ENCODE measurements around the gene KIF25.

The KIF25 gene

DNA sequence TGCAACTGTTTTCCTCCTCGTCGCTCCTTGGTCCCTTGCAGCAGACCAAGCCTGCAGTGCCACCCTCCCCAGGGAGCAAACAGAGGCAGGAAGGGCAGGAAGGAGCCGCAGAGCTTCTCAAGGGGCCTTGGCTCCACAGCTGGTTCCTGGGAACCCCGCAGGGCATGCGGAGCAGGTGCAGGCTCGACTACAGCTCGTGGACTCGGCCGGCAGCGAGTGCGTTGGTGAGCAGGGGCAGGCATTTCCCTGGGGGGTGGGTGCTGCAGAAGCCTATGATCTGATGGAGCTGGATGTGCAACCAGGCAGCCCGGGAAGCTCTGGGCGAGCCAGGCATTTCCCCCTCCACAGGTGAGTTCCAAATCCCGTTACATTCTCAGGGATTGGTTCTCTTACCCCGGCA is 44.5 kb downstream of the KIF25 start:
- no peaks in the 10 kb centered on the region for H3K79me1 ChIP-seq (ENCODE audit: low read length)
- no peak overlapping the region for H4K8ac ChIP-seq (ENCODE audit: low read depth, low read length)
- H3K4me2 ChIP-seq (ENCODE audit: low read length): no peak overlapping the region
- no peak overlapping the region for H2AK5ac ChIP-seq (ENCODE audit: low read length)
- H3K79me2 ChIP-seq (ENCODE audit: control insufficient read depth, insufficient read depth, low read length): no peaks in the 10 kb centered on the region
- H3K27ac ChIP-seq (ENCODE audit: low read depth, low read length): no peak overlapping the region
- H3K4ac ChIP-seq (ENCODE audit: low read depth, low read length): no peak overlapping the region
- no peak overlapping the region for H3K9ac ChIP-seq (ENCODE audit: low read length)
- no peak overlapping the region for H3K4me3 ChIP-seq (ENCODE audit: low read length)
- no peaks in the 10 kb centered on the region for H3K36me3 ChIP-seq (ENCODE audit: control insufficient read depth, insufficient read depth, low read length)
- H3K18ac ChIP-seq (ENCODE audit: low read length): no peak overlapping the region
- no CpG with 5 or more reads among the region's 15 CpGs for WGBS (ENCODE audit: extremely low coverage, insufficient coverage, low lambda C conversion rate)
- H3K27me3 ChIP-seq (ENCODE audit: insufficient read depth, low read length, poor library complexity): no peaks in the 10 kb centered on the region
- DNase-seq: no peak
- no peak overlapping the region for H4K5ac ChIP-seq (ENCODE audit: low read length)
- H2BK15ac ChIP-seq (replicated peaks; ENCODE audit: low read depth): no peak overlapping the region
- no peak overlapping the region for H3K23ac ChIP-seq (ENCODE audit: low read length)
- H3K4me1 ChIP-seq (ENCODE audit: control insufficient read depth, low read depth, low read length): no peaks in the 10 kb centered on the region
- no peak overlapping the region for H2BK5ac ChIP-seq (ENCODE audit: low read length)
- H2BK120ac ChIP-seq (ENCODE audit: low read depth, low read length): no peak overlapping the region
- no peak overlapping the region for H3K56ac ChIP-seq (ENCODE audit: low read length)

DNA sequence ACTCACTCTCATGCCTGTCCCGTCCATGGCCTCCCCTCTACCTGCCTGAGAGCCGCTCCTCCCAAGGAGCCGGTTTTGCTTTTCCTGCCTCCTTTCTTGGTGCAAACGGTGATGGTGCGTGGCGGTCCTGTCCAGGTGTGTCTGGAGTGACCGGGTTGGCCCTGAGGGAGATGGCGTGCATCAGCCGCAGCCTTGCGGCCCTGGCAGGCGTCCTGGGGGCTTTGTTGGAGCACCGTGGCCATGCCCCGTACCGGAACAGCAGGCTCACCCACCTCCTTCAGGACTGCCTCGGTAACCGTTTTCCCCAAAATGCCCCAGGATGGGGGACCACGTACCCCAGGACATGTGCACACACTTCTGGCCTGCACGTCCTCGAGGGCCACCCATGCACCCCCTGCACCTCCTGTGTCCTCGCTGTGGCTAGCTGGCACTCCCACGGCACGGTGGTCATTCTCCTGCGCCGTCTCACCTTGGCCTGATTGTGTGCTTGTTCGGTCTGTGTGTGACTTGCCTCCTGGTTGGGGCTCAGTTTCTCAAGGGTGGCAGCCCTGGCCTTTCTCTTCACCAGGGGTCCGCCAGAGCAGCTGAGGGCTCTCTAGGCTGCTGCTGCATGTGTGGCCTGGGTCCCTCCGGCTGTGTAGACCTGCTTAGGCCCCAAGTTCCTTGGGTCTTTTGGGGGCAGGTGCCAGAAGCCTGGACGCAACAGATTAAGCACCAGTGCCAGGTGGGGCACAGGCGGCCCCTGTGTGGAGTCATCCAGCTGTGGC is 45.1 kb downstream of the KIF25 start:
- no peak overlapping the region for H2BK120ac ChIP-seq (ENCODE audit: low read depth, low read length)
- H3K4me2 ChIP-seq (ENCODE audit: low read length): no peak overlapping the region
- H3K79me2 ChIP-seq (ENCODE audit: control insufficient read depth, insufficient read depth, low read length): no peaks in the 10 kb centered on the region
- no peak overlapping the region for H4K5ac ChIP-seq (ENCODE audit: low read length)
- DNase-seq: no peak
- no peak overlapping the region for H3K56ac ChIP-seq (ENCODE audit: low read length)
- H2BK15ac ChIP-seq (replicated peaks; ENCODE audit: low read depth): no peak overlapping the region
- no peak overlapping the region for H3K4ac ChIP-seq (ENCODE audit: low read depth, low read length)
- no peaks in the 10 kb centered on the region for H3K36me3 ChIP-seq (ENCODE audit: control insufficient read depth, insufficient read depth, low read length)
- no peak overlapping the region for H2AK5ac ChIP-seq (ENCODE audit: low read length)
- WGBS (ENCODE audit: extremely low coverage, insufficient coverage, low lambda C conversion rate): no CpG with 5 or more reads among the region's 29 CpGs
- H3K27me3 ChIP-seq (ENCODE audit: insufficient read depth, low read length, poor library complexity): no peaks in the 10 kb centered on the region
- no peak overlapping the region for H3K9ac ChIP-seq (ENCODE audit: low read length)
- H3K4me1 ChIP-seq (ENCODE audit: control insufficient read depth, low read depth, low read length): no peaks in the 10 kb centered on the region
- no peaks in the 10 kb centered on the region for H3K79me1 ChIP-seq (ENCODE audit: low read length)
- no peak overlapping the region for H3K23ac ChIP-seq (ENCODE audit: low read length)
- no peak overlapping the region for H3K27ac ChIP-seq (ENCODE audit: low read depth, low read length)
- no peak overlapping the region for H2BK5ac ChIP-seq (ENCODE audit: low read length)
- H4K8ac ChIP-seq (ENCODE audit: low read depth, low read length): no peak overlapping the region
- no peak overlapping the region for H3K18ac ChIP-seq (ENCODE audit: low read length)
- H3K4me3 ChIP-seq (ENCODE audit: low read length): no peak overlapping the region

DNA sequence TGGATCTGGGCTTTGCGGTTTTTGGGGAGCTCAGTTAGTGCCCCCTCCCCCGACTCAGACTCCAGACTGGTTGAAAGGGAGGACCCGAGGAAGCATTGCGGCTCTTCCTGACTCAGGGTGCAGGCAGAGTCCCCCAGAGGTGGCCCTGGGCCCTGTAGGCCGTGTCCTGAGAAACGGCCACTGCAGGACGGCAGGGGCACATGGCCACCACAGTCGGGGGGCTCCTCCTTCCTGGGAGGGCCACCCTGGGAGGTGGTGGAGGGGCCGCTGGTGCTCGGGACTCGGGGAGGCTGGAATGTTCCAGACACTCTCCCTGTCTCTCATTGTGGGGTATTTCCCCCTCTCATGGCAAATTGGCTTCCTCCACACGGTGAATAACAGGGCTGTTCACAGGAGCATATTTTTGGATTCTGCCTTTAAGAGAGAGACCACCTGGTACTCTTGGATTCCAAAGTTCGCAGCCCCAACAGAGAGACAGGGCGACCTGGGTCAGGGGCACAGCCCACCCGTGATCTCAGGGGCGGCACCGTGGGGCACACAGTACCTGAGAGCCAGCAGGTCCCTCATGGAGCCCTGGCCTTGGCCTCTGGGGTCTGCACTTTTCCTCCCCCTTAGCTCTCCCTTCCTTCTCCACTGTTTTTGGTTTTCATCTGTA is 45.8 kb downstream of the KIF25 start:
- Histone ChIP-seq H4K8ac (ENCODE audit: low read depth, low read length) (no peak overlapping the region), H3K9ac (ENCODE audit: low read length) (no peak overlapping the region), H3K4me1 (ENCODE audit: control insufficient read depth, low read depth, low read length) (no peaks in the 10 kb centered on the region), H3K27me3 (ENCODE audit: insufficient read depth, low read length, poor library complexity) (no peaks in the 10 kb centered on the region), H3K36me3 (ENCODE audit: control insufficient read depth, insufficient read depth, low read length) (no peaks in the 10 kb centered on the region), H3K23ac (ENCODE audit: low read length) (no peak overlapping the region), H3K4me2 (ENCODE audit: low read length) (no peak overlapping the region), H2AK5ac (ENCODE audit: low read length) (no peak overlapping the region), H3K4ac (ENCODE audit: low read depth, low read length) (no peak overlapping the region), H2BK15ac (replicated peaks; ENCODE audit: low read depth) (no peak overlapping the region), H2BK120ac (ENCODE audit: low read depth, low read length) (no peak overlapping the region), H2BK5ac (ENCODE audit: low read length) (no peak overlapping the region), H3K4me3 (ENCODE audit: low read length) (no peak overlapping the region), H3K79me2 (ENCODE audit: control insufficient read depth, insufficient read depth, low read length) (no peaks in the 10 kb centered on the region), H3K27ac (ENCODE audit: low read depth, low read length) (no peak overlapping the region), H3K79me1 (ENCODE audit: low read length) (no peaks in the 10 kb centered on the region), H4K5ac (ENCODE audit: low read length) (no peak overlapping the region), H3K56ac (ENCODE audit: low read length) (no peak overlapping the region), H3K18ac (ENCODE audit: low read length) (no peak overlapping the region)
- no peak for DNase-seq
- WGBS (ENCODE audit: extremely low coverage, insufficient coverage, low lambda C conversion rate): no CpG with 5 or more reads among the region's 17 CpGs

DNA sequence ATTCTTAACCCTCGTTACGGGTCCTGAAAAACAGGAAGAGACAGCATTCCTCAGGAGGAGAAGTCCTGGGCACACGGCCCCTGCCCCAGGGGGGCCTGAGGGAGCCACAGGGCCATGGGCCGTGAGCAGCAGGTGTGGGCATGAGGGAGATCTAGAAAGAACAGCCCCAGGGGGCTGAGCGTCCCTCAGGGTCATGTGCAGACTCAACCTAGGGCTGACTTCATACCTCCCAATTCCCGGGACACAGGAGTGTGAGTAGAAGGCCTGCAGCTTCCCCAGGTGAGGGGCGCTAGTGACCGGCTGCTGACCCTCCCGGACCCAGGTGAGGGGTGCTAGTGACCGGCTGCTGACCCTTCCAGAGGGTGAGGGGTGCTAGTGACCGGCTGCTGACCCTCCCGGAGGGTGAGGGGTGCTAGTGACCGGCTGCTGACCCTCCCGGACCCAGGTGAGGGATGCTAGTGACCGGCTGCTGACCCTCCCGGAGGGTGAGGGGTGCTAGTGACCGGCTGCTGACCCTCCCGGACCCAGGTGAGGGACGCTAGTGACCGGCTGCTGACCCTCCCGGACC is 46.5 kb downstream of the KIF25 start:
- Histone ChIP-seq H3K79me1 (ENCODE audit: low read length) (no peaks in the 10 kb centered on the region), H3K56ac (ENCODE audit: low read length) (no peak overlapping the region), H3K9ac (ENCODE audit: low read length) (no peak overlapping the region), H2BK120ac (ENCODE audit: low read depth, low read length) (no peak overlapping the region), H3K23ac (ENCODE audit: low read length) (no peak overlapping the region), H3K4me3 (ENCODE audit: low read length) (no peak overlapping the region), H3K4me1 (ENCODE audit: control insufficient read depth, low read depth, low read length) (no peaks in the 10 kb centered on the region), H2BK15ac (replicated peaks; ENCODE audit: low read depth) (no peak overlapping the region), H2BK5ac (ENCODE audit: low read length) (no peak overlapping the region), H3K4me2 (ENCODE audit: low read length) (no peak overlapping the region), H3K27ac (ENCODE audit: low read depth, low read length) (no peak overlapping the region), H4K5ac (ENCODE audit: low read length) (no peak overlapping the region), H4K8ac (ENCODE audit: low read depth, low read length) (no peak overlapping the region), H3K36me3 (ENCODE audit: control insufficient read depth, insufficient read depth, low read length) (no peaks in the 10 kb centered on the region), H3K79me2 (ENCODE audit: control insufficient read depth, insufficient read depth, low read length) (no peaks in the 10 kb centered on the region), H2AK5ac (ENCODE audit: low read length) (no peak overlapping the region), H3K18ac (ENCODE audit: low read length) (no peak overlapping the region), H3K27me3 (ENCODE audit: insufficient read depth, low read length, poor library complexity) (no peaks in the 10 kb centered on the region), H3K4ac (ENCODE audit: low read depth, low read length) (no peak overlapping the region)
- WGBS (ENCODE audit: extremely low coverage, insufficient coverage, low lambda C conversion rate): no CpG with 5 or more reads among the region's 21 CpGs
- no peak for DNase-seq

DNA sequence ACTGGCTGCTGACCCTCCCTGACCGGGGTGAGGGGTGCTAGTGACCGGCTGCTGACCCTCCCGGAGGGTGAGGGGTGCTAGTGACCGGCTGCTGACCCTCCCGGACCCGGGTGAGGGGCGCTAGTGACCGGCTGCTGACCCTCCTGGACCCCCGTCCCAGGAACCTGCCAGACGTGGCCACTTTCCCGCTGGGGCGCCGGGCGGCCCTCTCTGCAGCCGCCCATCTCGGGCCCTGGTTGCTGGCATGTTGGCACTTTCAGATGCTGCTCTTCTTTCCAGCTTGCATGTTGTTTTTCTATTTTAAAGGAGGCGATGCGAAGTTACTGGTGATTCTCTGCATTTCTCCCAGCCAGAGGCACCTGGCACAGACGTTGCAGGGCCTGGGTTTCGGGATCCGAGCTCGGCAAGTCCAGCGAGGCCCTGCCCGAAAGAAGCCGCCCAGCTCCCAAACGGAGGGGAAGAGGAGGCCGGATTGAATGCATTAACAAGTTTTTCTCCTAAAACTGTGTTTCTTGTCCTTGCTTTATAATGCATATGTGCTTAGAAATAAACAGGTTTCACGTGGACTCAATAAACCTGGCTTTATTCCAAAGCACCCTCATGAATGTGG is 47.2 kb downstream of the KIF25 start:
- Histone ChIP-seq H2BK120ac (ENCODE audit: low read depth, low read length) (no peak overlapping the region), H3K56ac (ENCODE audit: low read length) (no peak overlapping the region)

More for the DNA sequence above, 47.2 kb downstream of the KIF25 start:
- Histone ChIP-seq H2AK5ac (ENCODE audit: low read length) (no peak overlapping the region), H2BK5ac (ENCODE audit: low read length) (no peak overlapping the region), H3K18ac (ENCODE audit: low read length) (no peak overlapping the region), H4K5ac (ENCODE audit: low read length) (no peak overlapping the region), H3K79me1 (ENCODE audit: low read length) (no peaks in the 10 kb centered on the region), H3K27ac (ENCODE audit: low read depth, low read length) (no peak overlapping the region), H3K4me2 (ENCODE audit: low read length) (no peak overlapping the region), H3K9ac (ENCODE audit: low read length) (no peak overlapping the region), H3K4me1 (ENCODE audit: control insufficient read depth, low read depth, low read length) (no peaks in the 10 kb centered on the region), H3K4me3 (ENCODE audit: low read length) (no peak overlapping the region), H3K27me3 (ENCODE audit: insufficient read depth, low read length, poor library complexity) (no peaks in the 10 kb centered on the region), H3K4ac (ENCODE audit: low read depth, low read length) (no peak overlapping the region), H3K36me3 (ENCODE audit: control insufficient read depth, insufficient read depth, low read length) (no peaks in the 10 kb centered on the region), H3K23ac (ENCODE audit: low read length) (no peak overlapping the region), H2BK15ac (replicated peaks; ENCODE audit: low read depth) (no peak overlapping the region), H3K79me2 (ENCODE audit: control insufficient read depth, insufficient read depth, low read length) (no peaks in the 10 kb centered on the region), H4K8ac (ENCODE audit: low read depth, low read length) (no peak overlapping the region)
- WGBS (ENCODE audit: extremely low coverage, insufficient coverage, low lambda C conversion rate): no CpG with 5 or more reads among the region's 28 CpGs
- no peak for DNase-seq

Measured in mesendoderm (in vitro differentiated cells).